Suppressor macrophage (primary cell): Measurements from ENCODE around the gene HDDC2.
"Not testable (repeated sequence)": the region's sequence is repeated elsewhere in the genome, so short reads cannot be mapped to it uniquely, and the experiment has no call there.

ENCODE experiments used
- DNase-seq, 4 experiments: peaks; one replicate each; pipeline ENCODE4 v3.0.0-alpha.2; 2020 to 2022

The HDDC2 gene

GRCh38 chr6:125306756-125307149 is 5.0 kb upstream of the HDDC2 start:
- DNase-seq: no peak

- DNase-seq: peak in 1 of 4 experiments; percentile 16
These were observed 3.3 kb upstream of the HDDC2 start for GRCh38 chr6:125304970-125305660.

GRCh38 chr6:125303512-125303854 is 1.7 kb upstream of the HDDC2 start:
- DNase-seq: peak in 2 of 4 experiments; percentile 13 to 18

- DNase-seq: peak in 2 of 4 experiments; percentile 35
These were observed 1.2 kb upstream of the HDDC2 start for GRCh38 chr6:125302840-125303511.

GRCh38 chr6:125300992-125301434 is 754 bp downstream of the HDDC2 start:
- peak in 3 of 4 experiments; percentile 19 to 47 (median 20) for DNase-seq

GRCh38 chr6:125299257-125299656 is 2.5 kb downstream of the HDDC2 start:
- no peak for DNase-seq

GRCh38 chr6:125296471-125296870 is 5.3 kb downstream of the HDDC2 start:
- DNase-seq: peak; percentile 26 to 63 (median 44)

- DNase-seq: no peak
These were observed 6.8 kb downstream of the HDDC2 start for GRCh38 chr6:125294925-125295324.

GRCh38 chr6:125294036-125294435 is 7.7 kb downstream of the HDDC2 start:
- DNase-seq: no peak

- DNase-seq: no peak
These were observed 8.2 kb downstream of the HDDC2 start for GRCh38 chr6:125293587-125293986.

GRCh38 chr6:125287718-125288117 is 14.0 kb downstream of the HDDC2 start:
- DNase-seq: no peak

GRCh38 chr6:125285936-125286335 is 15.8 kb downstream of the HDDC2 start:
- no peak for DNase-seq

- no peak for DNase-seq
These were observed 16.4 kb downstream of the HDDC2 start for GRCh38 chr6:125285353-125285752.

- not testable (repeated sequence) for DNase-seq
These were observed 19.3 kb downstream of the HDDC2 start for GRCh38 chr6:125282470-125282869.

- not testable (repeated sequence) for DNase-seq
These were observed 21.3 kb downstream of the HDDC2 start for GRCh38 chr6:125280370-125281035.

GRCh38 chr6:125279961-125280360 is 21.8 kb downstream of the HDDC2 start:
- no peak for DNase-seq

GRCh38 chr6:125277838-125278237 is 23.9 kb downstream of the HDDC2 start:
- no peak for DNase-seq

GRCh38 chr6:125275779-125276178 is 26.0 kb downstream of the HDDC2 start:
- DNase-seq: no peak

GRCh38 chr6:125274935-125275334 is 26.8 kb downstream of the HDDC2 start:
- no peak for DNase-seq

- no peak for DNase-seq
These were observed 27.8 kb downstream of the HDDC2 start for GRCh38 chr6:125273965-125274364.

GRCh38 chr6:125273251-125273650 is 28.5 kb downstream of the HDDC2 start:
- DNase-seq: no peak

GRCh38 chr6:125271486-125272159 is 30.1 kb downstream of the HDDC2 start:
- no peak for DNase-seq

- DNase-seq: no peak
These were observed 31.4 kb downstream of the HDDC2 start for GRCh38 chr6:125270380-125270779.
